Non-pigmented ciliary epithelial cell (primary cell): Measurements from ENCODE around the gene USP32.
"Not testable (repeated sequence)": the region's sequence is repeated elsewhere in the genome, so short reads cannot be mapped to it uniquely, and the experiment has no call there.

ENCODE experiments used
- DNase-seq: peaks from one replicate; pipeline ENCODE4 v3.0.0-alpha.2; 2010; ENCODE audit warnings: low read depth

USP32 gene

GRCh38 chr17:60392042-60392844 is at the start of gene USP32:
USP32 (minus strand) TSS chr17:60392133; CDS start chr17:60391939, 194 bp downstream.
- peak; percentile 89 for DNase-seq

- DNase-seq, result peak; percentile 13
Observed at GRCh38 chr17:60439501-60439900, 47.6 kb upstream of the USP32 start.

- DNase-seq, result no peak
Observed at GRCh38 chr17:60436676-60437075, 44.7 kb upstream of the USP32 start.

- DNase-seq, result peak; percentile 60
Observed at GRCh38 chr17:60435244-60436167, 43.6 kb upstream of the USP32 start.

- not testable (repeated sequence) for DNase-seq
Observed at GRCh38 chr17:60433021-60433997, 41.4 kb upstream of the USP32 start.

- not testable (repeated sequence) for DNase-seq
Observed at GRCh38 chr17:60430561-60430960, 38.6 kb upstream of the USP32 start.

- DNase-seq, result not testable (repeated sequence)
Observed at GRCh38 chr17:60428491-60428890, 36.6 kb upstream of the USP32 start.

- no peak for DNase-seq
Observed at GRCh38 chr17:60426596-60426995, 34.7 kb upstream of the USP32 start.

GRCh38 chr17:60425626-60426025 is 33.7 kb upstream of the USP32 start:
- no peak for DNase-seq

- no peak for DNase-seq
Observed at GRCh38 chr17:60423865-60424264, 31.9 kb upstream of the USP32 start.

- no peak for DNase-seq
Observed at GRCh38 chr17:60422162-60422665, 30.3 kb upstream of the USP32 start, which contains the start of gene CHCT1. CHCT1 (plus strand) TSS chr17:60422489; CDS start chr17:60422593, 104 bp downstream.

GRCh38 chr17:60421273-60422161 is 29.6 kb upstream of the USP32 start:
- DNase-seq, result no peak

GRCh38 chr17:60419875-60420274 is 27.9 kb upstream of the USP32 start:
- DNase-seq, result not testable (repeated sequence)

GRCh38 chr17:60419003-60419402 is 27.1 kb upstream of the USP32 start:
- DNase-seq, result not testable (repeated sequence)

GRCh38 chr17:60416368-60416925 is 24.5 kb upstream of the USP32 start:
- DNase-seq, result no peak

- no peak for DNase-seq
Observed at GRCh38 chr17:60415146-60415545, 23.2 kb upstream of the USP32 start.

- DNase-seq, result no peak
Observed at GRCh38 chr17:60412701-60413100, 20.8 kb upstream of the USP32 start.

GRCh38 chr17:60410001-60410400 is 18.1 kb upstream of the USP32 start:
- DNase-seq, result no peak

- no peak for DNase-seq
Observed at GRCh38 chr17:60406887-60407286, 15.0 kb upstream of the USP32 start.

- no peak for DNase-seq
Observed at GRCh38 chr17:60403962-60404361, 12.0 kb upstream of the USP32 start.
